Neural crest cell (in vitro differentiated cells): ENCODE results near the gene PTTG1IP. TPM values are rescaled to one million over a fixed set of nuclear protein-coding genes. Genes with fewer than 3 reads are reported as not detected.
"Not testable (repeated sequence)": the region's sequence is repeated elsewhere in the genome, so short reads cannot be mapped to it uniquely, and the experiment has no call there.

Experiments
- DNase-seq: peaks from one replicate; pipeline ENCODE4 v3.0.0; 2021; ENCODE audit warnings: low read depth, mixed read lengths, low spot score
- H3K27ac Mint-ChIP-seq: one replicate; pipeline ENCODE4 v1.8.0; 2021; ENCODE audit warnings: mild to moderate bottlenecking, mixed read lengths; ENCODE audit not compliant: unreplicated experiment
- H3K27me3 Mint-ChIP-seq: 2 replicates; pipeline ENCODE4 v1.8.0; 2021; ENCODE audit warnings: low read depth, mild to moderate bottlenecking, mixed read lengths
- H3K36me3 Mint-ChIP-seq: 2 replicates; pipeline ENCODE4 v1.8.0; 2021; ENCODE audit warnings: low read depth, mild to moderate bottlenecking, mixed read lengths
- H3K4me1 Mint-ChIP-seq: 2 replicates; pipeline ENCODE4 v1.8.0; 2021; ENCODE audit warnings: mixed read lengths
- H3K4me3 Mint-ChIP-seq: one replicate; pipeline ENCODE4 v1.8.0; 2021; ENCODE audit warnings: mild to moderate bottlenecking, mixed read lengths
- H3K9me3 Mint-ChIP-seq: 2 replicates; pipeline ENCODE4 v1.8.0; 2021; ENCODE audit warnings: mixed read lengths
- CTCF ChIP-seq: fragments of 200-600 bp; sonication (generic); conservative IDR thresholded peaks from 2 replicates; pipeline ENCODE4 v1.5.0; 2021; ENCODE audit warnings: antibody characterized with exemption, mild to moderate bottlenecking
- total RNA-seq: library from RNA; stranded (reverse); gene quantifications from 2 replicates; pipeline ENCODE4 v1.2.1, GENCODE V29; 2021

PTTG1IP gene
- total RNA-seq, 1 donor from 2014 or later, result 164 TPM

- Mint-ChIP-seq H3K27ac (no peak overlapping the region), H3K36me3 (no peaks in the 10 kb centered on the region), H3K27me3 (no peaks in the 10 kb centered on the region), H3K4me3 (no peak overlapping the region), H3K9me3 (no peaks in the 10 kb centered on the region), H3K4me1 (no peaks in the 10 kb centered on the region)
- DNase-seq, result no peak
- no peak for TF ChIP-seq CTCF
These were observed 37.9 kb downstream of the PTTG1IP start for GRCh38 chr21:44835647-44835973.

- peaks cover 2% of the 10 kb centered on the region for H3K27me3 Mint-ChIP-seq
- H3K9me3 Mint-ChIP-seq, result no peaks in the 10 kb centered on the region
- H3K4me3 Mint-ChIP-seq, result no peak overlapping the region
- H3K27ac Mint-ChIP-seq, result no peak overlapping the region
- DNase-seq, result no peak
- TF ChIP-seq CTCF, result no peak
- H3K4me1 Mint-ChIP-seq, result no peaks in the 10 kb centered on the region
- no peaks in the 10 kb centered on the region for H3K36me3 Mint-ChIP-seq
These were observed 38.4 kb downstream of the PTTG1IP start for GRCh38 chr21:44834951-44835646.

- no peak overlapping the region for H3K27ac Mint-ChIP-seq
- no peak overlapping the region for H3K4me3 Mint-ChIP-seq
- H3K9me3 Mint-ChIP-seq, result no peaks in the 10 kb centered on the region
- no peak for DNase-seq
- no peaks in the 10 kb centered on the region for H3K4me1 Mint-ChIP-seq
- no peaks in the 10 kb centered on the region for H3K36me3 Mint-ChIP-seq
- no peak for TF ChIP-seq CTCF
- peaks cover 7% of the 10 kb centered on the region for H3K27me3 Mint-ChIP-seq
These were observed 39.1 kb downstream of the PTTG1IP start for GRCh38 chr21:44834231-44834950.

GRCh38 chr21:44833663-44834062, 39.8 kb downstream of the PTTG1IP start:
- TF ChIP-seq CTCF, result no peak
- Mint-ChIP-seq H3K27ac (no peak overlapping the region), H3K4me1 (no peaks in the 10 kb centered on the region), H3K4me3 (no peak overlapping the region), H3K9me3 (peaks cover 2% of the 10 kb centered on the region), H3K36me3 (no peaks in the 10 kb centered on the region), H3K27me3 (peaks cover 9% of the 10 kb centered on the region)
- no peak for DNase-seq

GRCh38 chr21:44832516-44833255, 40.8 kb downstream of the PTTG1IP start:
- not testable (repeated sequence) for H3K4me1 Mint-ChIP-seq, DNase-seq, H3K36me3 Mint-ChIP-seq, H3K4me3 Mint-ChIP-seq, H3K9me3 Mint-ChIP-seq, H3K27ac Mint-ChIP-seq
- H3K27me3 Mint-ChIP-seq, result peaks cover 13% of the 10 kb centered on the region
